Karpas-422 (cell line): Measurements from ENCODE around the gene PRKCE. TPM values are rescaled to one million over a fixed set of nuclear protein-coding genes. Genes with fewer than 3 reads are reported as not detected.

Experiments used
- DNase-seq: peaks from one replicate; pipeline ENCODE4 v3.0.0-alpha.2; 2015
- H2AFZ ChIP-seq: fragments of 200-600 bp; sonication (generic); 2 replicates; pipeline ENCODE4 v1.6.1; 2014; ENCODE audit warnings: antibody characterized with exemption, low read length, mixed read lengths
- H3K27ac ChIP-seq: fragments of 200-600 bp; sonication (generic); 2 replicates; pipeline ENCODE4 v1.5.1; 2014; ENCODE audit warnings: mild to moderate bottlenecking, low read length, moderate library complexity
- H3K27me3 ChIP-seq: fragments of 200-600 bp; sonication (generic); 2 replicates; pipeline ENCODE4 v1.6.1; 2014; ENCODE audit warnings: low read length, mixed read lengths
- H3K36me3 ChIP-seq: fragments of 200-600 bp; sonication (generic); 2 replicates; pipeline ENCODE4 v1.6.1; 2014; ENCODE audit warnings: low read length, mixed read lengths; ENCODE audit not compliant: insufficient read depth
- H3K4me1 ChIP-seq: fragments of 200-600 bp; sonication (generic); 2 replicates; pipeline ENCODE4 v1.6.1; 2014; ENCODE audit warnings: mild to moderate bottlenecking, low read length, mixed read lengths
- H3K4me2 ChIP-seq: fragments of 200-600 bp; sonication (generic); 2 replicates; pipeline ENCODE4 v1.6.1; 2014; ENCODE audit warnings: low read length, low read depth, mild to moderate bottlenecking; ENCODE audit not compliant: poor library complexity, severe bottlenecking
- H3K4me3 ChIP-seq: fragments of 200-600 bp; sonication (generic); 2 replicates; pipeline ENCODE4 v1.5.1; 2014; ENCODE audit warnings: mild to moderate bottlenecking, antibody characterized with exemption, low read length, mixed read lengths
- H3K79me2 ChIP-seq: fragments of 200-600 bp; sonication (generic); 2 replicates; pipeline ENCODE4 v1.6.1; 2014; ENCODE audit warnings: mild to moderate bottlenecking, low read length, mixed read lengths
- H3K9ac ChIP-seq: fragments of 200-600 bp; sonication (generic); 2 replicates; pipeline ENCODE4 v1.6.0; 2014; ENCODE audit warnings: low read length
- H3K9me2 ChIP-seq: fragments of 200-600 bp; sonication (generic), shearing (Covaris generic); replicated peaks from 2 replicates; pipeline ENCODE4 v1.6.0; 2014; ENCODE audit warnings: mild to moderate bottlenecking, low read length, moderate library complexity; ENCODE audit not compliant: insufficient read depth
- H3K9me3 ChIP-seq: fragments of 300-700, 200-600 bp; sonication (generic); 2 replicates; pipeline ENCODE4 v1.6.1; 2014; ENCODE audit warnings: low read length, mixed read lengths
- H4K20me1 ChIP-seq: fragments of 200-600 bp; sonication (generic); 2 replicates; pipeline ENCODE4 v1.6.1; 2014; ENCODE audit warnings: mild to moderate bottlenecking, antibody characterized with exemption, low read length, low read depth; ENCODE audit not compliant: insufficient read depth
- total RNA-seq: library from RNA; depleted of rRNA; stranded (reverse); fragments of >200 nt; shearing (Covaris generic); gene quantifications from 2 replicates; pipeline ENCODE4 v1.2.3, GENCODE V29; 2014; ENCODE audit warnings: low replicate concordance

The PRKCE gene
- total RNA-seq, 1 experiment from 2014 or later = 61.8 TPM

DNA sequence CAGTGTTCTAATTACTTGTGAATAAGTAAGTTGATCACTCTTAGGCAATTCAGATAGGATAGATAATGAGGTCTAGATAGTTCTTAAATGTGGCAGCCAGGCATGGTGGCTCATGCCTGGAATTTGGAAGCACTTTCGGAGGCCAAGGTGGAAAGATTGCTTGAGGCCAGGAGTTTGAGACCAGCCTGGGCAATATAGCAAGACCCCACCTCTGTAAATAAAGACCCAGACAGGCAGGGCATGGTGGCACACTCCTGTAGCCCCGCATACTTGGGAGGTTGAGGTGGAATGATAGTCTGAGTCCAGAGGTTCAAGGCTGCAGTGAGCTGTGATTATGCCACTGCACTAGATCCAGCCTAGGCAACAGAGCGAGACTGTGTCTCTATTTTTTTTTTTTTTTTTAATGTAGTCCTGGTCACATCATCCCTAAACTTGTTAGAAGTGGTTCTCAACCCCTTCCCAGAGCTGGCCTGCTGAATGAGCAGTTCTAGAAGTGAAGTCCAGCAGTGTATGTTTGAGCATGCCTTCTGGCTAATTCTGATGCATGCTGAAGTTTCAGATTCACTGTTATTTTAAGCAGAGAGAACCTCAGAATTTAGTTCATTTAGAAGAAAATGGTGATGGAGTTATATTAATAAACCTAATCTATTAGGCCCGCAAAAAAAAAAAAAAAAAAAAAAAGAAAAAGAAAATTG lies 306.2 kb downstream of the PRKCE start:
- Histone ChIP-seq H3K79me2 (peaks cover 92% of the 10 kb centered on the region), H3K4me2 (no peak overlapping the region), H3K4me3 (no peak overlapping the region), H3K36me3 (no peaks in the 10 kb centered on the region), H4K20me1 (no peaks in the 10 kb centered on the region), H2AFZ (no peak overlapping the region), H3K4me1 (peaks cover 52% of the 10 kb centered on the region), H3K9ac (no peak overlapping the region), H3K27ac (no peak overlapping the region), H3K9me3 (no peaks in the 10 kb centered on the region), H3K27me3 (no peaks in the 10 kb centered on the region), H3K9me2 (no peaks in the 10 kb centered on the region)
- no peak for DNase-seq

DNA sequence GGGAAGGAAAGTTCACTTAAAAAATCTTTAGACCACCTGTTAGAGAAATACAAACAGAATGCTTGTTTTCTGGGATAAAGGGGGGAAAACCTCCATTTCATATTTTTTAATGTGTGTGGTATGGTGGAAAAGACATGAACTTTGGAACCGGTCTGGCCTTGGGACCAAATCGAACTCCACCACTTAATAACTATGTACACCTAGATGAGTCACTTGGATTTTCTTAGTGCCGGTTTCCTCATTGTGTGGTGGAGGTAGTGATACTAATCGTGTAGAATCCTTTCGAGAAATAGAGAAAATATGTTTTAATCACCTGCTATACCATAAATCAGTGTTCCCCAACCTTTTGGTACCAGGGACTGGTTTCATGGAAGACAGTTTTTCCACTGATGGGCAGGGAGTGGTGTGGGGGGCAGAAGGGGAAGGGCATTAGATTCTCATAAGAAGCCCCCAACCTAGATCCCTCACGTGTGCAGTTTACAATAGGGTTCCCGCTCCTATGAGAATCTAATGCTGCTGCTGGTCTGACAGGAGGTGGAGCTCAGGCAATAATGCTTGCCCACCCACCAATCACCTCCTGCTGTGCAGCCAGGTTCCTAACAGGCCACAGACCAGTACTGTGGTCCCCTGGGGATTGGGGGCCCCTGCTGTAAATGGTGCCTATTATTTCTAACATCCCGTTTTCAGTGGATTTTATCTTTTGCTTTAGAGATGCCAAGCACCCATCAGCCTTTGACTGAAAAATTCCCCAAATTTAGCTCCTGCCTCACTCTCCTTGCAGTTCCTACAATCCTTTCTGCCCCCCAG lies 308.8 kb downstream of the PRKCE start:
- Histone ChIP-seq H3K9me2 (no peaks in the 10 kb centered on the region), H3K79me2 (peaks cover 90% of the 10 kb centered on the region), H3K4me3 (no peak overlapping the region), H4K20me1 (no peaks in the 10 kb centered on the region), H3K27me3 (no peaks in the 10 kb centered on the region), H3K27ac (peak overlapping the region; percentile 15), H3K4me2 (peak overlapping the region; percentile 7), H3K4me1 (peaks cover 47% of the 10 kb centered on the region), H3K9ac (peak overlapping the region; percentile 10; the same call in 1 of the 2 replicates), H3K36me3 (peaks cover 3% of the 10 kb centered on the region; the same call in 1 of the 2 replicates), H2AFZ (no peak overlapping the region), H3K9me3 (no peaks in the 10 kb centered on the region)
- peak; percentile 71 for DNase-seq

DNA sequence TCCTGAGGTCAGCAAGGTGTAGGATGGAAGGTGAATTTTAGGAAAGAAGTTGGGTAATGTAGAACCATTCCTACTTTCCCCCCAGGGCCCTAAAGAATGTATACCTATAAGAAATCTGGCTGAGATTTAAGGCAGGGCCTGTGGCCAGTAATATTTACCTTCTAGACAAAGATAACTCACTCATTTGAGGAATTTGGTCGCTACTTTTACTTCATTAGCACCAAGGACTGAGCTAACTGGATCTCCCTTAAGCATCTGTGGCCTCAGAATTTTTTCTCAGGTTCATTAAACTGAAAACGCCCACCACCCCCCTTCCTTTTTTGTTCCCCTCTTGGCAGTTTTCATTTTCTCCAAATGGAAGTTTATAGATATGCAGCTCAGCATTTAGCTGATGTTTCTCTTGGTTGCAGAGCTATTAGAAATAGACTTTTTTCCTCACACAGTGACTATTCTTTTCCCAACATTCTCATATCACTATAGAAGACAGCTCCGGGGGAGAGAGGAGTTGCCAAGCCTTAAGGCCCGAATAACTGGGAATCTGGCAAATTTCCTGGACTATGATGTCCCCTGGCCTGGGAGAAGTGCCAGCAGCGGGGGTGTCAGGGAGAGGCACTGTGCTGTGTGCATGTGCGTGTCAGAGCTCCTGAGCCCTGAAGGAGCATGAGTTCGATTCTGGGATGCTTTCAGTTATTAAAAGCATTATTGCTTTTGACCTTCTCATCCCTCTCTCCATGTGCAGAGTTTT lies 310.9 kb downstream of the PRKCE start:
- H2AFZ ChIP-seq = no peak overlapping the region
- no peaks in the 10 kb centered on the region for H4K20me1 ChIP-seq
- peaks cover 4% of the 10 kb centered on the region; the same call in 1 of the 2 replicates for H3K36me3 ChIP-seq
- H3K9me2 ChIP-seq = no peaks in the 10 kb centered on the region
- no peak for DNase-seq
- H3K9me3 ChIP-seq = no peaks in the 10 kb centered on the region
- no peaks in the 10 kb centered on the region for H3K27me3 ChIP-seq
- H3K9ac ChIP-seq = no peak overlapping the region
- H3K4me1 ChIP-seq = peaks cover 43% of the 10 kb centered on the region
- H3K4me2 ChIP-seq = no peak overlapping the region
- H3K4me3 ChIP-seq = no peak overlapping the region
- peaks cover 90% of the 10 kb centered on the region for H3K79me2 ChIP-seq
- no peak overlapping the region for H3K27ac ChIP-seq

DNA sequence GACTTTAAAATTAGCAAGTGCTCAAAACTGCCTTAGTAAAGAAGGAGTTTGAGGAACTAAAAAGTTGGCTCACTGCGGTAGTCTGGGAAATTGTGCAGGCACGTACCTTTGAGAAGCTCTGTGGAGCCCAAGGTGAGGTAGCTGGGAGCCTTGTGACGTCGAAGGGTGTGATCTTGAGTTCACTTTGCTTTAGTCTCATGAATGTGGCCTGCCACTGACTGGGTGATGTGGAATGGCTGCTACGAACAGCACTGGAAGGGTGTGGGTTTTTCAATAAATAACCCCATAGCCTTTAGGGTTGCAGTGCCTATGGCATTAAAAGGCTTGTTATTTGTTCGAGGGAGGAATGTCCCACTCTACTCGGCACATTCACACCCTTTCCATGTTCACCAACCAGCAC lies 312.3 kb downstream of the PRKCE start:
- Histone ChIP-seq H3K4me2 (no peak overlapping the region), H3K9ac (no peak overlapping the region), H3K4me1 (peaks cover 33% of the 10 kb centered on the region), H3K79me2 (peaks cover 97% of the 10 kb centered on the region), H3K27me3 (no peaks in the 10 kb centered on the region), H3K9me2 (no peaks in the 10 kb centered on the region), H4K20me1 (no peaks in the 10 kb centered on the region), H3K27ac (no peak overlapping the region), H3K9me3 (no peaks in the 10 kb centered on the region), H3K36me3 (peaks cover 4% of the 10 kb centered on the region; the same call in 1 of the 2 replicates), H3K4me3 (no peak overlapping the region), H2AFZ (no peak overlapping the region)
- no peak for DNase-seq

DNA sequence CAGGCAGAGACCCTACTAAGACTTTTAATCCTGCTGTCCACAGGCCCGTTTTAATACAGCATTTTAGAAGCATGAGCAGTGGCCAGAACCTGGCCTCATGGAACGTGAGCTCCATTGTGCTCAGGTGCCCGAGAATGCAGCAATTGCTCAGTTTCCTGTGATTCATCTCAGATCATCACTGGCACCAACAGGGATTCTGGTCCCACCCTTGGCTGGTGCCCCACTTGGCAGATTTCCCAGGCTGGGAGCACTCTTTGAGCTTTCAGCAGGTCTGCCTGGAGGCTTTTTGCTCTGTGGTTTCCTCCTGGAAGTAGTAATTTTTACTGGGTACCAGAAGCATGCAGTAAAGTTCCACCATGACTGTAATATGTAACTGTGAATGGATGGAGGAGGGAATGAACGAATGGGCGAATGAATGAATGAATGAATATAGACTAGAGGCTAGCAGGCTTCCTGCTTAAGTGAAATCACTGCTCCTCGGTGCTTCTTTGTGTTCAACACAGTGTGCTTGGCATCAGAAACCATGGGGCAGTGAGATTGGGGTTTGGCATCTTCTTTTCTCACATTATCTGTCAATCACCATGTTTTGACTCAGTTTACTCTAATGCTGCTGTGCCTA lies 312.9 kb downstream of the PRKCE start:
- Histone ChIP-seq H4K20me1 (no peaks in the 10 kb centered on the region), H3K27ac (peak overlapping the region; percentile 18; the same call in 1 of the 2 replicates), H3K9ac (no peak overlapping the region)

DNA sequence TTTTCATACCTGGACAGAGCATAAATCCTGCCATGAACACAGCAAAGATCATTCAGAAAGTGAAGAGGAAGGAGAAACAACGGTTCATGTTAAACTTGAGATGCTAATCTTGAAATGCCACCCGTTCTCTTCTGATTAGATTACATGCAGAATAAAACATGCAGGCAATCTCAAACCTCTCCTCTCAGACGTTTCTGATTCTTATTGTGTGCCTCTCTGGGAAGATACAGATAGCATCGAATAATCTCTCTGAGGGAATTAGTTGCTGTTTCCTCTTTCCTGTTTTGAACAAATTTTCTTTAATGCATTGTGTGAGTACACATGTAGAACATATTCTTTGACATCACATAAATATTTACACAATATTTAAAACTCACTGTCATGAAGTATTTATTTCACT lies 313.4 kb downstream of the PRKCE start:
- H3K27ac ChIP-seq = peak overlapping the region; percentile 18; the same call in 1 of the 2 replicates
- no peaks in the 10 kb centered on the region for H3K27me3 ChIP-seq
- DNase-seq = no peak
- no peak overlapping the region for H3K4me3 ChIP-seq
- H3K79me2 ChIP-seq = peaks cover 97% of the 10 kb centered on the region
- peaks cover 4% of the 10 kb centered on the region; the same call in 1 of the 2 replicates for H3K36me3 ChIP-seq
- H3K4me2 ChIP-seq = no peak overlapping the region
- no peak overlapping the region for H2AFZ ChIP-seq
- H3K9me3 ChIP-seq = no peaks in the 10 kb centered on the region
- peaks cover 27% of the 10 kb centered on the region for H3K4me1 ChIP-seq
- H3K9me2 ChIP-seq = no peaks in the 10 kb centered on the region
- H3K9ac ChIP-seq = no peak overlapping the region
- no peaks in the 10 kb centered on the region for H4K20me1 ChIP-seq

More for the DNA sequence above, 312.9 kb downstream of the PRKCE start:
- Histone ChIP-seq H3K4me3 (no peak overlapping the region), H3K27me3 (no peaks in the 10 kb centered on the region), H3K4me2 (no peak overlapping the region), H2AFZ (no peak overlapping the region), H3K36me3 (peaks cover 4% of the 10 kb centered on the region; the same call in 1 of the 2 replicates), H3K4me1 (peaks cover 31% of the 10 kb centered on the region), H3K9me2 (no peaks in the 10 kb centered on the region), H3K9me3 (no peaks in the 10 kb centered on the region), H3K79me2 (peaks cover 97% of the 10 kb centered on the region)
- DNase-seq = no peak

DNA sequence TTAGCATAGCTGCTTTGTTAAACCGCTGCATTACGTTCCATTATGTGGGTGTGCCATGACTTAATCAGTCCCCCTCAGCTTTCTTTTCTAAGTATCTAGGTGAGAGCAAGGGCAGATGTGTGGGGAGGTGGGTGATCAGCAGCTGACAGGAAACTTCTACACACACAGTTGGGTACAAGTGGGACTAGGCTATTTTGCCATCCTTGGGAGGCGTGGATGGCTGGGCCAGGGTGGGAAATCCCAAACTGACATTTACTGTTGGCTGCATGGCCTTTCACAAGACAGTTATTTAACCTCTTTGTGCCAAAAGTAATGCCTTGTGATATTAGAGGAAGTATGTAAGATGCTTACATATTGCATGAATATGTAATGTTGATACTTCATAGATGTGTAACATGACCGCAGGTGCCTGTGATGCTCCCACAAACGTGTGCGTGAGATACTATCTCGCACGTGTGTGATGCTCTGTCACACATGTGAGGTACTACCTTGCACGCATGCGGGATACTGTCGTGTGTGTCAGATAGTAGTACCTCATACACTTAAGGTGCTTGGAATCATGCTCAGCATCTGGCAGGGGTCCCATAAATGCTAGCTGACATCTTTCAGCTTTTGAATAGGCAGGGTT lies 314.5 kb downstream of the PRKCE start:
- H4K20me1 ChIP-seq = no peaks in the 10 kb centered on the region
- no peak overlapping the region for H3K4me3 ChIP-seq
- H3K79me2 ChIP-seq = peaks cover 95% of the 10 kb centered on the region
- peaks cover 4% of the 10 kb centered on the region; the same call in 1 of the 2 replicates for H3K36me3 ChIP-seq
- no peaks in the 10 kb centered on the region for H3K9me2 ChIP-seq
- no peaks in the 10 kb centered on the region for H3K27me3 ChIP-seq
- H3K27ac ChIP-seq = no peak overlapping the region
- no peak overlapping the region for H2AFZ ChIP-seq
- H3K4me2 ChIP-seq = no peak overlapping the region
- DNase-seq = no peak
- no peak overlapping the region for H3K9ac ChIP-seq
- peaks cover 18% of the 10 kb centered on the region for H3K4me1 ChIP-seq
- H3K9me3 ChIP-seq = no peaks in the 10 kb centered on the region
